HG03025 (cell line): ENCODE results near the gene SRCIN1.
"Not testable (repeated sequence)": the region's sequence is repeated elsewhere in the genome, so short reads cannot be mapped to it uniquely, and the experiment has no call there.

ENCODE experiments used
- ATAC-seq: cut with Tn5 transposase; IDR thresholded peaks from one replicate; pipeline ENCODE4 v1.9.1; 2021; ENCODE audit warnings: mild to moderate bottlenecking, moderate library complexity; ENCODE audit not compliant: unreplicated experiment, low FRiP score

Gene SRCIN1, protein sequence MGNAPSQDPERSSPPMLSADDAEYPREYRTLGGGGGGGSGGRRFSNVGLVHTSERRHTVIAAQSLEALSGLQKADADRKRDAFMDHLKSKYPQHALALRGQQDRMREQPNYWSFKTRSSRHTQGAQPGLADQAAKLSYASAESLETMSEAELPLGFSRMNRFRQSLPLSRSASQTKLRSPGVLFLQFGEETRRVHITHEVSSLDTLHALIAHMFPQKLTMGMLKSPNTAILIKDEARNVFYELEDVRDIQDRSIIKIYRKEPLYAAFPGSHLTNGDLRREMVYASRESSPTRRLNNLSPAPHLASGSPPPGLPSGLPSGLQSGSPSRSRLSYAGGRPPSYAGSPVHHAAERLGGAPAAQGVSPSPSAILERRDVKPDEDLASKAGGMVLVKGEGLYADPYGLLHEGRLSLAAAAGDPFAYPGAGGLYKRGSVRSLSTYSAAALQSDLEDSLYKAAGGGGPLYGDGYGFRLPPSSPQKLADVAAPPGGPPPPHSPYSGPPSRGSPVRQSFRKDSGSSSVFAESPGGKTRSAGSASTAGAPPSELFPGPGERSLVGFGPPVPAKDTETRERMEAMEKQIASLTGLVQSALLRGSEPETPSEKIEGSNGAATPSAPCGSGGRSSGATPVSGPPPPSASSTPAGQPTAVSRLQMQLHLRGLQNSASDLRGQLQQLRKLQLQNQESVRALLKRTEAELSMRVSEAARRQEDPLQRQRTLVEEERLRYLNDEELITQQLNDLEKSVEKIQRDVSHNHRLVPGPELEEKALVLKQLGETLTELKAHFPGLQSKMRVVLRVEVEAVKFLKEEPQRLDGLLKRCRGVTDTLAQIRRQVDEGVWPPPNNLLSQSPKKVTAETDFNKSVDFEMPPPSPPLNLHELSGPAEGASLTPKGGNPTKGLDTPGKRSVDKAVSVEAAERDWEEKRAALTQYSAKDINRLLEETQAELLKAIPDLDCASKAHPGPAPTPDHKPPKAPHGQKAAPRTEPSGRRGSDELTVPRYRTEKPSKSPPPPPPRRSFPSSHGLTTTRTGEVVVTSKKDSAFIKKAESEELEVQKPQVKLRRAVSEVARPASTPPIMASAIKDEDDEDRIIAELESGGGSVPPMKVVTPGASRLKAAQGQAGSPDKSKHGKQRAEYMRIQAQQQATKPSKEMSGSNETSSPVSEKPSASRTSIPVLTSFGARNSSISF

DNA sequence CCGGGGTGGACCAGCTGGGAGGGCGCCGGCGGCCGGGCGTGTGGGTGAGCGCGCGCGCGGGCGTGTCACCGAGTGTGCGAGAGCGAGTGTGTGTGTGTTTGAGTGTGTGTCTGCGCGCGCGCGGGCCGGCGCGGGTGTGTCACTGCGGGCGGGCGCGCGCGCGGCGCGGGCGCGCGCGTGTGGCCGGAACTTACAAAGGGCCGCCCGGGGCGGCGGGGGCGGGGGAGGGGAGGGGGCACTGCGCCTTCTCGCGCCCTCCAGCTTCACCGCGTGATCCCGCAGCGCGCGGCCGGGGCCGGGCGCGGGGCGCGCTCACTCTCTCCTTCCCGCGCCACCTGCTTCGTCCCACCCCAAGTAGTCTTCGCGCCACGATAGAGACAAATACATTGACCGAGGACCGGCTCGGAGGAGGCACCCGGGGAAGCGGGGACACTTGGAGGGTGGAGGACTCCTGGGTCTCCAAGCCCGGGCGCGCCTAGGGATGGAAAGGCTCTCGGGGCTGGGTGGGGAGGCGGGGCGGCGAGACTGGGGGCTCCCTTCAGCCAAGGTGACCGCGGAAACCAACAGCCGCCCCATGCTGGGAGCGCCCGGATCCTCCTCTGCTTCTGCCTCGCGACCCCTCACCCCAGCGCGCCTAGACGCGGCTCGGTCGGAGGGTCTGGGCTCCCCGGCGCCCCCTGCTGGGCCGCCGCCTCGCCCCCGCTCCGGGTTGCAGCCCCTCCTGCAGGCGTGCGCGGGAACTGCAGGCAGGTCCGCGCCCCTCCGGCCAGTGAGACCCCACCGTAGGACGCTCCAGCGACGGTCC is at the start of gene SRCIN1:
Gene SRCIN1 (minus strand): TSS at position 112 of the 805 bp plus-strand sequence. CDS start 247 bp downstream, outside the sequence.
- no peak for ATAC-seq

DNA sequence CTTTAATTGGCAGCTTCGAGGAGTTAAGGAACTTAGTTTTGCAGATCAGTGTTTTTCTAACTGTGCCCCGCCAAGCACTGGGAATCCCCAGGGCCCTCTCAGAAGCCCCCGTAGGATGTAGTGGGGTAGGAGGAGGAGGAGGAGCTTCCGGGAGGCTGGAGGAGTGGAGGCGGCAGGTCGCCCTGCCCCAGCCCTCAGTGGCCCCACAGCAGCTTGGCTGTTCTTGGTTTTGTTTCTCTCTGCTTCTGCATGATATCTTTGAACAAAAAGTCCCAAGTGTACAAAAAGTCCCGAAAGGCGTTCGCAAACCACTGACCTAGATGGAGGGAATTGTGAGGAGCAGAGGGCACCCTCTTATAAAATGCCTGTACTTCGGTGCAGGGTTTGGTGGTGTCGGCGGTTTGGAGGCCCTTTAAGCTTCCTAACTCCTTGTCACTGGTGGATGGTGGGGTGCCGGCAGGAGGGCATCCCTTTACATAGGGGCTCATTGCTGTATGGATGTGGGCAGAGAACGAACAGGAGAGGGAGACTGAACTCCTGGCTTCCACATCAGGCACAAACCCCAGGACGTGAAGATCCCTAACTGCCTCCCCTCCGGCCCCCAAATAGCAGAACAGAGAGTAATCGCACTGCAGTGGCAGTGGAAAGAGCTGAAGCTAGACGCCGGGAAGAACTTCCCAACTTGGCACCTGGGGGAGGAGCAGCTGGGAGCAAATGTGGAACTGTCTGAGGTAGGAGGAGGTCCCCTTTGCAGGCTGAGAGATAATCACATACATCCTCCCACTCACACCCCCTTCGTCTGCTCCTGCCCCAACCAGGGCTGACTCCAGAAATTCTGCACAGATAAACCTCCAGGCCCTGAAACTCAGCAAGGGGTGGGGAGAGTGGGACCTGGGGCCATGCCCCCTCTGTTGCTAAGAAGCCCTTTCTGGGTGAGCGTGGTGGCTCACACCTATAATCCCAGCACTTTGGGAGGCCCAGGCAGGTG is 49.0 kb upstream of the SRCIN1 start:
- no peak for ATAC-seq

DNA sequence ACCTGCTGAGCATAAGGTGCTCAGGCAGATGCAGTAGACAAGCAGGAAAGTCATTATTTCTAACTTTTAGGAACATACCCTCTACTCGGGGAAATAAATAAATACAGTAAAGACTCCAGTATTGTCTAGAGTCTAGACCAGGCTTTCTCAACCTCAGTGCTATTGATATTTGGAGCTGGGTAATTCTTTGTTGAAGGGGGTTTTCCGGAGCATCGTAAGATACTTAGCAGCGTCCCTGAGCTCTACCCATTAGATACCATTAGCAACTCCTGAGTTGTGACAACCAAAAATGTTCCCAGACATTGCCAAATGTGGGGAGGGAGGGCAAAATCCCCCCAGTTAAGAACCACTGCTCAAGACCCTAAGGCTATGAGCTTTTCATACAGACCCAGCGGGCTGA is 47.9 kb upstream of the SRCIN1 start:
- ATAC-seq = no peak

DNA sequence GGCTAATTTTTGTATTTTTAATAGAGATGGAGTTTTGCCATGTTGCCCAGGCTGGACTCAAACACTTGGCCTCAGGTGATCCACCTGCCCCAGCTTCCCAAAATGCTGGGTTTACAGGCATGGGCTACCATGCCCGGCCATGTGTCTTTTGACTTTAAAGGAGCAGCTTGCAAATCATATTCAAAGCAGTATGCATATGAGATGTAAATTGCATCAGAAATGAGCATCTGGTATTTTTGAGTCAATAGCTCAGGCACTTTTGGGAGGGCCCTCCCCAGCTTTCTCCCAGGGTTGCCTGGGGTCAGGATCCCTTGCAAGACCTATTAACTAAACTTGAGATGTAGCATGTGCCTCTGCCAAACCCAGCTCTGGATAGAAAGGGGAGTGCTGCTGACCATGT is 47.5 kb upstream of the SRCIN1 start:
- no peak for ATAC-seq

DNA sequence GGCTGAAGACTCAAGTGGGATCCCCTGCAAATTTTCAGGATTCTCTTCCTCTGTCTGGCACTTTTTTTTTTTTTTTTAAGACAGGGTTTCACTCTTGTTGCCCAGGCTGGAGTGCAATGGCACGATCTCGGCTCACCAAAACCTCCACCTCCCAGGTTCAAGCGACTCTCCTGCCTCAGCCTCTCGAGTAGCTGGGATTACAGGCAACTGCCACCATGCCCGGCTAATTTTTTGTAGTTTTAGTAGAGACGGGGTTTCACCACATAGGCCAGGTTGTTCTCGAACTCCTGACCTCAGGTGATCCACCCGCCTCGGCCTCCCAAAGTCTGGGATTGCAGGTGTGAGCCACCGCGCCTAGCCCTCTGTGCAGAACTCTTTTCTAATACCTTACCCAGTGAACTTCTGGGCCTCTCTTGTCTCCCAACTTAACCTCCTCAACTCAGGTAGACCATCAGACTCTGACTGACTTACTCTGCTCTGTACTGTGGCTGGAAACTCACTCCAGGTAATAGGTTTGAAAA is 45.0 kb upstream of the SRCIN1 start:
- ATAC-seq = not testable (repeated sequence)

DNA sequence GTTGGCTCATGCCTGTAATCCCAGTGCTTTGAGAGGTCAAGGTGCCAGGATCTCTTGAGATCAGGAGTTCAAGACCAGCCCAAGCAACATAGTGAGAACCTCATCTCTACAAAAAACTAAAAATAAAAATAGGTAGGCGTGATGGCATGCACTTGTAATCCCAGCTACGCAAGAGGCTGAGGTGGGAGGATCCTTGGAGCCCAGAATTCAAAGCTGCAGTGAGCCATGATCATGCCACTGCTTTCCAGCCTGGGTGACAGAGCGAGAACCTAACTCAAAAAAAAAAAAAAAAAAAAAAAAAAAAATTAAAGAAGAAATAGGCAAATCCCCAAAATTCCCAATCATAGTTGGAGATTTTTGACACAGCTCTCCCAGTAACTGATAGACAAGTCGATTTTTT is 32.2 kb upstream of the SRCIN1 start:
- ATAC-seq = no peak

DNA sequence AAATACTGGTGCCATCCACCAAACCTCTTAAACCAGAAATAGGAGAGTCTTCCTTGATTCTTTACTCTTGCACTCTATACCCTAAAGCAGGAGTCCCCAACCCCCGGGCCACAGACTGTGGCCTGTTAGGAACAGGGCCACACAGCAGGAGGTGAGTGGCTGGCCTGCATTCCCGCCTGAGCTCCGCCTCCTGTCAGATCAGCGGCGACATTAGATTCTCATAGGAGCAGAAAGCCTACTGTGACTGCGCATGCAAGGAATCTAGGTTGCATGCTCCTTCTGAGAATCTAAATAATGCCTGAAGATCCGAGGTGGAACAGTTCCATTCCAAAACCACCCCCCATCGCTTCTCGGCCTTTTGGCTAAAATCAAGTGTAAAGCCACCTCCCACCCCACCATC is 30.3 kb upstream of the SRCIN1 start:
- ATAC-seq = no peak

DNA sequence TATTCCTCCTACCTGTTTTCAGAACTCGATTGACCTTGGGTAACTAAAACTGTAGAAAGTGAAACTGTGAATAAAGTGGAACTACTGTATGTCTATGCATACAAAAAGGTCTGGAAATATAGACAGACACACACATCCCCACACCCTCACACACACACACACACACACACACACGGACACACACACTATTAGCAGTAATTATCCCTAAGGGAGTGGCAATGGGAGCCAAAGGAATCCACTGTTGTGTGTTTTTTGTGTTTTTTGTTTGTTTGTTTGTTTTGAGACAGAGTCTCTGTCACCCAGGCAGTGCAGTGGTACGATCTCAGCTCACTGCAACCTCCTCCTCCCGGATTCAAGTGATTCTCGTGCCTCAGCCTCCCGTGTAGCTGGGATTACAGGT is 26.6 kb upstream of the SRCIN1 start:
- ATAC-seq = no peak

DNA sequence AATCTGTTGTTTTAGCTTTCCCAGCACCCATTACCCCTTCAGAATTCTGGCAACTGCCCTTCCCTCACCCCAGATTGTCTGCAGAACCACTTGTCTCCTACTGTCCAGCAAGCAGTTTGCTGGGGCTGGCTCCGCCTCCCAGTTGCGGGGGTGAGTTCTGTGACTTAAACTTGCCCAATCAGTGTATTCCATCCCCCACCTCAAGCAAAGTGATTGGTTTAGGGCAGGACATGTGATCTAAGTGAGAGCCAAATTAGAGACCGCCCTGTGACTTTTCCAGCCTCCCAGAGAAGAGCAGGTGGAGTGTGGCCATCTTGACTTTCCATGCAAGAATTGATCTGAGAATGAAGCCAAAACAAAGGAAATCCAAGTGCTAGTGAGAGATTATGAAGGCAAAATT is 22.7 kb upstream of the SRCIN1 start:
- no peak for ATAC-seq

DNA sequence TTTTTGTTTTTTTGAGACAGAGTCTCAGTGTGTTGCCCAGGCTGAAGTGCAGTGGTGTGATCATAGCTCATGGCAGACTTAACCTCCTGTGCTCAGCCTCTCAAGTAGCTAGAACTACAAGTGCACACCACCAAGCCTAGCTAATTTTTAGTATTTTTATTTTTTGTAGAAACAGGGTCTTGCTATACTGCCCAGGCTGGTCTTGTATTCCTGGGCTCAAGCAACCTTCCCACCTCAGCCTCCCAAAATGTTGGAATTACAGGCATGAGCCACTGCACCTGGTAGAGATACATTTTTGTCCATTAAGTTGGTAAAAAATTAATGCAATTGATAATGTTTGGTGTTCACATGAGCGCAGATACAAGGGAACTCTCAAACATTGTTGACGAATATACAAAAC is 22.2 kb upstream of the SRCIN1 start:
- no peak for ATAC-seq

DNA sequence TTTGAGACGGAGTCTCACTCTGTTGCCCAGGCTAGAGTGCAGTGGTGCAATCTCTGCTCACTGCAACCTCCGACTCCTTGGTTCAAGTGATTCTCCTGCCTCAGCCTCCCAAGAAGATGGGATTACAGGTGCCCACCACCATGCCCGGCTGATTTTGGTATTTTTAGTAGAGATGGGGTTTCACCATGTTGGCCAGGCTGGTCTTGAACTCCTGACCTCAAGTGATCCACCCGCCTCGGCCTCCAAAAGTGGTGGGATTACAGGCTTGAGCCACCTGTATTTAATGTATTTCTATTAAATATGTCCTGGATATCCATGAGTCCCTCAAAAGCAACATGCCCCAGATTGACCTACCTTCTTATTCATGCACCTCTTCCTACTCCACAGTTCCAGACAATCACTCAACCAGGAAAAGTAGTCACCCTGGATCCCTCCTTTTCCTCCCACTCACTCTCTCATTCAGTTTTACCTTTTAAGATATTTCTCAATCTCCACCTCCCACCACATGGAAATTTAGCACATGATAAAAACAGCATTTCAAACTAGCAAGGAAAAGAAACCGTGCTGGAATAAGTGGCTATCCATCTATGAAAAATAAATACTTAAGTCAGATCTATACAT is 21.0 kb upstream of the SRCIN1 start:
- ATAC-seq = not testable (repeated sequence)

DNA sequence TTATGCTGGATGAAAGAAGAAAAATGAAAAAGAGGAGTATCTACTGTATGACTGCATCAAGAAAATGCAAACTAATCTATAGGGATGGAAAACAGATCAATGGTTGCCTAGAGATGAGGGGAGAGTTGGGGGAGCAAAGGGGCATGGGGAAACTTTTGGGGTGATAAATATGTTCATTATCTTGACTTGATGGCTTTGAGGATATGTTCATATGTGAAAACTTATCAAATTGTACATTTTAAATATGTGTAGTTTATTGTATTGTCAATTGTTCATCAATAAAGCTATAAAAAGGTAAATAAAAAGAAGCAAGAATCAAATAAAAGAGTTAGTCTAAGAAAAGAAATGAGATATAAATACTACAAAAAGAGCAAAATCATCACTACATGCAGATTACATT is 19.7 kb upstream of the SRCIN1 start:
- ATAC-seq = no peak

DNA sequence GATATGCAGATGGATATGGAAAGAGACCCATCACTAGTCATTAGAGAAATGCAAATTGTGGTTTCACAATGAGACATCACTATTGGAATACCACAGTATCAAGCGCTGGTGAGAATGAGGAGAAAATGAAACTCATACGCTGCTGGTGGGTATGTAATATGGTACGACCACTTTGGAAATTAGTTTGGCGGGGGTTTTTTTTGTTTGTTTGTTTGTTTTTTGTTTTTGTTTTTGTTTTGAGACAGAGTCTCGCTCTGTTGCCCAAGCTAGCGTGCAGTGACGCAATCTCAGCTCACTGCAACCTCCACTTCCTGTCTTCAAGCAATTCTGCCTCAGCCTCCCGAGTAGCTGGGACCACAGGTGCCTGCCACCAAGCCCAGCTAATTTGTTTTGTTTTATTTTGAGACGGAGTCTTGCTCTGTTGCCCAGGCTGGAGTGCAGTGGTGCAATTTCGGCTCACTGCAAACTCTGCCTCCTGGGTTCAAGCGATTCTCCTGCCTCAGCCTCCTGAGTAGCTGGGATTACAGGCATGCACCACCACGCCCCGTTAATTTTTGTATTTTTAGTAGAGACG is 19.1 kb upstream of the SRCIN1 start:
- not testable (repeated sequence) for ATAC-seq

DNA sequence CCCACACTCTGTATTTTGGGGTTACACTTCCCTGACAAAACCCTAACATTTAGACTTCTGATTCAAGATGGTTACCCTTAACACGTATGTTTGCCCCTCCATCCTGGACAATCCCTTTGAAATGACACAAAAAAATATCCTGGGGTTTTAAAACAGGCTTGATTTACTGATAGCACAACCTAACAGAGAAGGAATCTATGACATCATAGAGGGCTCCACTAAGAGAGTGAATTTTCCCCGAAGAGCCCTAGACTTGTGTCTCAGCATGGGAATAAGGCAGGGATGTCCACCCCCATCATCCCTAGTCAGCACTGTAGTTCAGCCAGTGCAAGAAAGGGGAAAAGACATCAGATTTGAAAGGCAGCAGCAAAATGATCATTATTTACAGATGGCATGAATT is 15.8 kb upstream of the SRCIN1 start:
- no peak for ATAC-seq

DNA sequence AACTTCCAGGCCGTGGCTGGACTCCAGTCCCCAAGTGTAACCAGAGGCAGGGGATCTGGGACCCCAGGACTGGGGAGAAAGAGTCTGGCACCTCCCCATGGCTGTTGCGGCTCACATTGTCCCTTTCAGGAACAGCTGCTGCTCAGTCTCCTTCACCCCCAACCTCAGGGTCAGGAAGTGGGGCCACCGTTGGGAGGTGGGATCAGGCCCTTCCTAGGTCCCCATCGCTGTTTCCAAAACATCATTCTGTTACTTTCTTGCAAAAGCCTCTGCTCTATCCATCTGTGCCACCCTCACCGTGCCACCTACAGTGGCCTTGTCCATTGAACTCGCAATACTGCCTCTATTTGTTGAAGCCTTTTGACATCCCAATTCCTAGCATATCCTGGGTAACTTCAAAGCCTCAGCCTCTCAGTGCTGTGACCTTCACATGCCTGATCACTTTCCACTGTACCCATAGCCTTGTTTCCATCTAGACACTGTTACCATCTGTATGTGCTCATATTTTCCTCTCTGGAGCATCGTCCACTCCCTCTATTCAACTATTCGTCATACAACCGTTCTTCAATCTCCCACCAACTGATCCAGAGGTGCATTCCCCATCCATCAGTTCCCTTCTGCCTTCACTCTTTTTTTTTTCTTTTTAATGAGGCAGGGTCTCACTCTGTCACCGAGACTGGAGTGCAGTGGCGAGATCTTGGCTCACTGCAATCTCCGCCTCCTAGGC is 15.0 kb upstream of the SRCIN1 start:
- ATAC-seq = no peak

DNA sequence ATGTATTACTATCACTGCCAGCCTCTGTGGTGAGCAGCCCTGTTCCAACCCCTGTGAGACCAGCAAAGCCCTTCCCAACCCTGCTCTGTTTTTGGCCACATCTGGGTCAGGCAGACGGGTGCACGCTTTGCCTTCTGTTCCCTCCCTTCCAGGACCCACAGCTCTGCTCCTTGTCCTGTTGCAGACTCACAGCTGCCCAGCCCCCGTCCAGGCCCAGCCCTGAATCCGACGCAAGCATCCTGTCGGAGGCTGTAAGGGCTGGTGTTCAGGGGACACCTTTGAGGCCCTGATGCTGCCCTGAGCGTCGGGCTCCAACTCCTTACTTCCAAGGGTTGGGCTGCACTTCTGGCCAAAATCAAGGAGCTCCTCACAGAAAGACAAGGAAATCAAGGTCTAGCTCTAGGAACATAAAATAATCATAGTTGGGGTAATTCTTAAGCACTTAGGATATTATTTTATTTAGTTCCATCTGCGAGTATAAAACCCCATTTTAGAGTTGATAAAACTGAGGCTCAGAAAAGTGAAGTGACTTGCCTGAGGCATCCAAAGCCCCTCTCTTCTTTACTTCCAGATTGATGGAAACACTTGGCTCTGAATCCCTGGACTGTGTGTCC is 14.3 kb upstream of the SRCIN1 start:
- no peak for ATAC-seq

DNA sequence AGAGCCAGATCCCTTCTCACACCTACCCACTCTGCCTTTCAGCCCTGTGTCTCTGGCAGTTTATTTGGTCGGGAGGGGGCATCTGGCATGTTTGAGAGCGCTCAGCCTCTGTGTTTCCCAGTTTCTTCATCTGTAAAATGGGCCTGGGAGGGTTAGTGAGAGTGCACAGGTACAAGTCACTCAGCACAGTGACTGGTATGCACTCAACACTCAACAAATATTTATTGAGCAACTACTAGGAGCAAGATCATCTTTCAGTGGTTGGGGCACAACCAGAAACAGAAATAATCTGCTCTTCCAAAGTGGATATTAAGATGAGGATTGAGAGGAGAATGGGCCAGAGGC is 13.7 kb upstream of the SRCIN1 start:
- ATAC-seq = no peak
